HepG2 (cell line): Measurements from ENCODE around the gene COL25A1. TPM values are rescaled to one million over a fixed set of nuclear protein-coding genes. Genes with fewer than 3 reads are reported as not detected.

Experiments used
- ATAC-seq: fragments of 200-7000 bp; cut with Tn5 transposase; 3 replicates; pipeline ENCODE4 v1.9.1; 2020; ENCODE audit warnings: mild to moderate bottlenecking, moderate library complexity
- BruUV-seq: library from RNA; stranded (reverse); fragments of 400-500 nt; replicated peaks from 2 replicates; lab custom pipeline; 2021; lab: Mats Ljungman, UMichigan
- CTCF ChIA-PET: fragments of 300-600 bp; formaldehyde crosslinking; extraction: SDS; loops from one replicate; lab custom pipeline; 2021; ENCODE audit warnings: low total read pairs, inconsistent platforms, low intra/inter-chr PET ratio; lab: Yijun Ruan, JAX
- POLR2A ChIA-PET: fragments of 350-600 bp; sonication (Branson Sonifier 250); formaldehyde crosslinking; loops from one replicate; lab custom pipeline; 2020; ENCODE audit warnings: antibody characterized with exemption, inconsistent platforms; lab: Yijun Ruan, JAX
- DNase-seq: peaks from one replicate; pipeline ENCODE4 v3.0.0-alpha.2; 2015; ENCODE audit warnings: low spot score
- FAIRE-seq: peaks from 3 replicates; lab custom pipeline; 2011; peaks lifted over from hg19 to GRCh38; lab: Jason Lieb, UNC
- H2AFZ ChIP-seq: one replicate; pipeline ENCODE4 v1.6.1; 2011; ENCODE audit warnings: low read length, inconsistent platforms
- H3K27ac ChIP-seq: fragments of 300-600 bp; 3 replicates; pipeline ENCODE4 v1.8.0; 2011; ENCODE audit warnings: mixed run types, mild to moderate bottlenecking, mixed read lengths, low read length, inconsistent platforms; ENCODE audit not compliant: insufficient read depth; ENCODE audit errors: extremely low read length
- H3K27me3 ChIP-seq, 2 experiments: fragments of 200-600 bp in 1 of 2; 2 replicates in 1 of 2; 3 replicates in 1 of 2; pipeline versions ENCODE4 v1.6.0 to v1.8.0; 2011; ENCODE audit warnings: low read length in 2 of 2, mild to moderate bottlenecking in 2 of 2, moderate library complexity in 2 of 2, inconsistent platforms in 1 of 2; ENCODE audit not compliant: insufficient read depth in 2 of 2, control insufficient read depth in 1 of 2
- H3K36me3 ChIP-seq, 2 experiments: fragments of 200-600 bp in 1 of 2; replicated peaks in 1 of 2; 2 replicates in 1 of 2; 3 replicates in 1 of 2; pipeline versions ENCODE4 v1.5.1 to v1.8.0; 2011; ENCODE audit warnings: low read length in 2 of 2, inconsistent platforms in 1 of 2; ENCODE audit not compliant: insufficient read depth in 2 of 2, control insufficient read depth in 1 of 2
- H3K4me1 ChIP-seq: 2 replicates; pipeline ENCODE4 v1.5.1; 2012; ENCODE audit warnings: low read length, inconsistent platforms; ENCODE audit not compliant: insufficient read depth
- H3K4me2 ChIP-seq: 2 replicates; pipeline ENCODE4 v1.6.0; 2011; ENCODE audit warnings: low read depth, low read length, inconsistent platforms
- H3K4me3 ChIP-seq, 3 experiments: fragments of 200-600 bp in 1 of 3; sonication (generic), shearing (Covaris generic) in 1 of 3; replicated peaks in 1 of 3; 2 replicates each; pipeline ENCODE4 v1.5.1; 2011 to 2016; ENCODE audit warnings: low read length in 3 of 3, inconsistent platforms in 2 of 3, low read depth in 2 of 3, mild to moderate bottlenecking in 2 of 3, control low read depth in 1 of 3, mixed read lengths in 1 of 3; ENCODE audit not compliant: insufficient read depth in 1 of 3
- H3K79me2 ChIP-seq: one replicate; pipeline ENCODE4 v1.6.1; 2011; ENCODE audit warnings: low read length, inconsistent platforms; ENCODE audit not compliant: insufficient read depth
- H3K9ac ChIP-seq: 2 replicates; pipeline ENCODE4 v1.6.0; 2011; ENCODE audit warnings: mild to moderate bottlenecking, low read depth, low read length, inconsistent platforms; ENCODE audit not compliant: insufficient read depth
- H3K9me3 ChIP-seq: 2 replicates; pipeline ENCODE4 v1.5.1; 2012; ENCODE audit warnings: mild to moderate bottlenecking, low read length
- H4K20me1 ChIP-seq: 2 replicates; pipeline ENCODE4 v1.6.0; 2011; ENCODE audit warnings: inconsistent platforms, mild to moderate bottlenecking, low read length, moderate library complexity; ENCODE audit not compliant: insufficient read depth
- FOSL2 ChIP-seq: sonication (generic); formaldehyde crosslinking; IDR thresholded peaks from 2 replicates; pipeline ENCODE4 v1.4.0; 2020; ENCODE audit warnings: missing genetic modification reagents
- HMG20B ChIP-seq: conservative IDR thresholded peaks from 2 replicates; pipeline ENCODE4 v1.6.1; 2016; ENCODE audit warnings: missing genetic modification reagents, missing compliant biosample characterization
- HNRNPUL1 ChIP-seq: fragments of 200-400 bp; formaldehyde crosslinking; IDR thresholded peaks from 2 replicates; pipeline ENCODE4 v1.6.1; 2017; ENCODE audit warnings: low read depth, mild to moderate bottlenecking, low read length, moderate library complexity
- IRX3 ChIP-seq: sonication (generic); formaldehyde crosslinking; IDR thresholded peaks from 2 replicates; pipeline ENCODE4 v1.8.1; 2023; ENCODE audit warnings: mild to moderate bottlenecking, low read depth, missing genetic modification reagents, borderline replicate concordance
- KDM4B ChIP-seq: sonication (generic); formaldehyde crosslinking; IDR thresholded peaks from 2 replicates; pipeline ENCODE4 v1.4.0; 2020; ENCODE audit warnings: missing genetic modification reagents
- MLX ChIP-seq: IDR thresholded peaks from 2 replicates; pipeline ENCODE4 v1.6.1; 2016
- NFRKB ChIP-seq: fragments of 450-650 bp; IDR thresholded peaks from 2 replicates; pipeline ENCODE4 v1.6.1; 2017
- REST ChIP-seq, 2 experiments: IDR thresholded peaks; 2 replicates each; pipeline ENCODE4 v1.6.1; 2011 to 2012; ENCODE audit warnings: low read length in 2 of 2, borderline replicate concordance in 1 of 2, low read depth in 1 of 2, mild to moderate bottlenecking in 1 of 2, moderate library complexity in 1 of 2
- TFE3 ChIP-seq: IDR thresholded peaks from 2 replicates; pipeline ENCODE4 v1.6.1; 2016
- ZNF512 ChIP-seq: sonication (generic); formaldehyde crosslinking; IDR thresholded peaks from 2 replicates; pipeline ENCODE4 v1.4.0; 2020; ENCODE audit warnings: mild to moderate bottlenecking, missing genetic modification reagents
- ZNF777 ChIP-seq: sonication (generic); formaldehyde crosslinking; IDR thresholded peaks from 2 replicates; pipeline ENCODE4 v1.4.0; 2020; ENCODE audit warnings: missing genetic modification reagents
- ZNF850 ChIP-seq: sonication (generic); formaldehyde crosslinking; conservative IDR thresholded peaks from 2 replicates; pipeline ENCODE4 v1.9.0; 2021; ENCODE audit warnings: mild to moderate bottlenecking, missing genetic modification reagents
- in situ Hi-C: cut with HindIII; loops from 2 replicates; pipeline ENCODE4 v1.10.0; 2017; ENCODE audit warnings: low pct_unique_long_range_greater_than_20kb; ENCODE audit not compliant: extremely low pct_ligation_motif_present
- intact Hi-C: fragments of 100-400 bp; cut with micrococcal nuclease; formaldehyde crosslinking; loops from one replicate; pipeline ENCODE4 v1.10.0; 2022; ENCODE audit not compliant: unreplicated experiment
- polyA plus RNA-seq, 8 experiments: library from polyadenylated mRNA; depleted of rRNA in 3 of 8; stranded (reverse) in 7 of 8; unstranded in 1 of 8; fragments of >200 nt; fragmentation: Illumina TruSeq in 4 of 8; extraction: Trizol in 4 of 8; gene quantifications; 2 replicates each; pipeline versions ENCODE4 v1.2.1 to v1.2.3, GENCODE V29; 2011 to 2016; ENCODE audit warnings: low read depth in 4 of 8, missing spikeins in 1 of 8, mixed read lengths in 1 of 8; ENCODE audit not compliant: insufficient read depth in 1 of 8
- total RNA-seq, 5 experiments: library from RNA; depleted of rRNA; stranded (reverse); fragments of >200 nt; fragmentation: Illumina TruSeq; extraction: Trizol; gene quantifications; 2 replicates each; pipeline ENCODE4 v1.2.3, GENCODE V29; 2016; ENCODE audit warnings: low read depth in 1 of 5

COL25A1 gene
- total and polyA plus RNA-seq, 2 of the 13 experiments (the other 11 are each of a cell fraction or from before 2014, with no cell fraction given): not detected

- H3K27me3 ChIP-seq: no peaks in the 10 kb centered on the region
- ATAC-seq: no peak
Observed at GRCh38 chr4:109171070-109171469, 131.4 kb downstream of the COL25A1 start.

More at GRCh38 chr4:109171070-109171469, 131.4 kb downstream of the COL25A1 start:
- no peak overlapping the region for H3K4me2 ChIP-seq
- no peak for TF ChIP-seq IRX3 (CRISPR knock-in tag)
- TF ChIP-seq FOSL2 (CRISPR knock-in tag): no peak
- TF ChIP-seq TFE3 (CRISPR knock-in tag): no peak
- no peak for TF ChIP-seq KDM4B
- no peak for TF ChIP-seq ZNF512 (CRISPR knock-in tag)
- no peak for TF ChIP-seq ZNF777 (CRISPR knock-in tag)
- TF ChIP-seq NFRKB: no peak
- no peak for TF ChIP-seq REST (IDR thresholded peaks at IDR 0.05; ENCODE audit: borderline replicate concordance in 1 of 2, low read depth in 1 of 2, low read length in 2 of 2)
- no peak for TF ChIP-seq HMG20B
- no peak for TF ChIP-seq MLX (CRISPR knock-in tag)
- no peak for TF ChIP-seq HNRNPUL1
- TF ChIP-seq ZNF850 (CRISPR knock-in tag): no peak
- intact Hi-C loops (no loop called here), in situ Hi-C loops (no loop called here)
- H3K4me1 ChIP-seq: no peaks in the 10 kb centered on the region
- H3K36me3 ChIP-seq: no peaks in the 10 kb centered on the region
- no peaks in the 10 kb centered on the region for H3K79me2 ChIP-seq
- POLR2A ChIA-PET: no interaction called here
- DNase-seq (no peak), FAIRE-seq (no peak)
- no peak overlapping the region for H3K9ac ChIP-seq
- CTCF ChIA-PET: no interaction called here
- H3K4me3 ChIP-seq: no peak overlapping the region
- H2AFZ ChIP-seq: no peak overlapping the region
- H3K9me3 ChIP-seq: no peaks in the 10 kb centered on the region
- H4K20me1 ChIP-seq: no peaks in the 10 kb centered on the region
- no TSS peak for BruUV-seq
- H3K27ac ChIP-seq: no peak overlapping the region
